Ishikawa (cell line): ENCODE results near the gene NHSL2.

ENCODE experiments used
- CEBPB ChIP-seq: IDR thresholded peaks from 2 replicates; pipeline ENCODE4 v1.6.1; 2012
- CREB1 ChIP-seq: IDR thresholded peaks from 2 replicates; pipeline ENCODE4 v1.6.1; 2012; ENCODE audit warnings: low read depth
- EGR1 ChIP-seq: IDR thresholded peaks from 2 replicates; pipeline ENCODE4 v1.6.1; 2012
- EP300 ChIP-seq: IDR thresholded peaks from 2 replicates; pipeline ENCODE4 v1.6.1; 2012; ENCODE audit warnings: borderline replicate concordance
- FOXM1 ChIP-seq: IDR thresholded peaks from 2 replicates; pipeline ENCODE4 v1.6.1; 2012; ENCODE audit warnings: low read depth, borderline replicate concordance
- NFIC ChIP-seq: IDR thresholded peaks from 2 replicates; pipeline ENCODE4 v1.6.1; 2012
- RAD21 ChIP-seq: IDR thresholded peaks from 2 replicates; pipeline ENCODE4 v1.6.1; 2012; ENCODE audit warnings: low read depth
- TAF1 ChIP-seq: IDR thresholded peaks from 2 replicates; pipeline ENCODE4 v1.6.1; 2012; ENCODE audit warnings: low read depth, mild to moderate bottlenecking
- TCF12 ChIP-seq: IDR thresholded peaks from 2 replicates; pipeline ENCODE4 v1.6.1; 2012; ENCODE audit warnings: low read depth
- TEAD4 ChIP-seq: IDR thresholded peaks from 2 replicates; pipeline ENCODE4 v1.6.1; 2012
- YY1 ChIP-seq: IDR thresholded peaks from 2 replicates; pipeline ENCODE4 v1.6.1; 2012; ENCODE audit warnings: low read depth
- ZBTB7A ChIP-seq: IDR thresholded peaks from 2 replicates; pipeline ENCODE4 v1.6.1; 2012; ENCODE audit warnings: low read depth
- TF ChIP-seq, protein P1 (sequence below): IDR thresholded peaks from 2 replicates; pipeline ENCODE4 v1.6.1; 2012; ENCODE audit warnings: low read depth, mild to moderate bottlenecking
- TF ChIP-seq, protein P2 (sequence below): IDR thresholded peaks from 2 replicates; pipeline ENCODE4 v1.6.1; 2012
- TF ChIP-seq, protein P3 (sequence below): IDR thresholded peaks from 2 replicates; pipeline ENCODE4 v1.6.1; 2012

Gene NHSL2

DNA sequence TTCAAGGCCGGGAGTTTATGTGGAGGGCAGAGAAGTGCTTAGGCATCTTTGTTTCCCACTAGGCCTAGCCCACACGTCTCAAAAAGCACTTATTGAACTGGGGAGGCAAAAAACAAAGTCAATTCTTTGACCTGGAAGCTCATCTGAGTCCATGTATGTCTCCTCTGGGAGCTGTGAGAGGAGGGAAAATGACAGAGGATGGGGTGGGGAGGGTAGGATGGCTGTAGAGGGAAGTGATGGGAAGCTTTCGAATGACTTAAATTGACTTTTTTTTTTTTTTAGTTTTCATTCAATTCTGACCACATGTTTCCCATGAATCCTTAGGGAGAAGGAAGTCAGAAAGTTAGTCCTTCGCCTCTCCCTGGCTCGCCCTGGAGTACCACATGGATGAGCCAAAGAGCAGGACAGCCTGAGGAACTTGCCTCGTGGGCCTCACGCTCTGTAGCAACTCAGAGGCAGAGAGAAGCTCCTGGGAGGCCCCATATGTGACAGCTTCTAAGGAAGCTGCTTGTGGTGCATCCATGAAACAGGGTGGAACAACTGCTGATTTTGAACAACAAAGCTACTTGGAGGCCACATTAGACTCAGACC, 45.0 kb downstream of the NHSL2 start:
- TF ChIP-seq EGR1 (no peak), RAD21 (no peak), TAF1 (no peak), EP300 (no peak), ZBTB7A (no peak), YY1 (no peak), TCF12 (no peak), TEAD4 (no peak), NFIC (no peak), CEBPB (no peak)
- TF ChIP-seq, protein P1, sequence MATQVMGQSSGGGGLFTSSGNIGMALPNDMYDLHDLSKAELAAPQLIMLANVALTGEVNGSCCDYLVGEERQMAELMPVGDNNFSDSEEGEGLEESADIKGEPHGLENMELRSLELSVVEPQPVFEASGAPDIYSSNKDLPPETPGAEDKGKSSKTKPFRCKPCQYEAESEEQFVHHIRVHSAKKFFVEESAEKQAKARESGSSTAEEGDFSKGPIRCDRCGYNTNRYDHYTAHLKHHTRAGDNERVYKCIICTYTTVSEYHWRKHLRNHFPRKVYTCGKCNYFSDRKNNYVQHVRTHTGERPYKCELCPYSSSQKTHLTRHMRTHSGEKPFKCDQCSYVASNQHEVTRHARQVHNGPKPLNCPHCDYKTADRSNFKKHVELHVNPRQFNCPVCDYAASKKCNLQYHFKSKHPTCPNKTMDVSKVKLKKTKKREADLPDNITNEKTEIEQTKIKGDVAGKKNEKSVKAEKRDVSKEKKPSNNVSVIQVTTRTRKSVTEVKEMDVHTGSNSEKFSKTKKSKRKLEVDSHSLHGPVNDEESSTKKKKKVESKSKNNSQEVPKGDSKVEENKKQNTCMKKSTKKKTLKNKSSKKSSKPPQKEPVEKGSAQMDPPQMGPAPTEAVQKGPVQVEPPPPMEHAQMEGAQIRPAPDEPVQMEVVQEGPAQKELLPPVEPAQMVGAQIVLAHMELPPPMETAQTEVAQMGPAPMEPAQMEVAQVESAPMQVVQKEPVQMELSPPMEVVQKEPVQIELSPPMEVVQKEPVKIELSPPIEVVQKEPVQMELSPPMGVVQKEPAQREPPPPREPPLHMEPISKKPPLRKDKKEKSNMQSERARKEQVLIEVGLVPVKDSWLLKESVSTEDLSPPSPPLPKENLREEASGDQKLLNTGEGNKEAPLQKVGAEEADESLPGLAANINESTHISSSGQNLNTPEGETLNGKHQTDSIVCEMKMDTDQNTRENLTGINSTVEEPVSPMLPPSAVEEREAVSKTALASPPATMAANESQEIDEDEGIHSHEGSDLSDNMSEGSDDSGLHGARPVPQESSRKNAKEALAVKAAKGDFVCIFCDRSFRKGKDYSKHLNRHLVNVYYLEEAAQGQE, result no peak

DNA sequence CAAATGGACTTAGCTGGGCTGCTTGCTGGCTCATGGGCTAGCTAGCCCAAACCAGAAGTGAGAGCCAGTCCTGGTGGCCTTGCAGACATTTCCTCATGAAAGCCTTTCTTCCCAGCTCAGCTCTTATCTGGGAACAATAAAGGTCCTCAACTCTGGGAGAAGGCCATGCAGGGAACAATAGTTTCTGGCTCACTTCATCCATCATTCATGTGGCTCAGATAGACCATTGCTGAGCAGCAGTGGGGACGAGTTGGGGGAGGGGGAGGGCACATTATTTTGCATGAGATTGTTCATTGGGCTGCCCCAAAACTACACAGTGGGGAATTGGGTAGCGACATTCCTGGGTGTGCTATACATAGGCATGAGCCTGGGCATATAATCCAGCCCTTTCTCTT, 47.6 kb downstream of the NHSL2 start:
- TF ChIP-seq TEAD4 (no peak), CEBPB (no peak), EGR1 (no peak), CREB1 (no peak), FOXM1 (no peak), ZBTB7A (no peak), EP300 (no peak), RAD21 (no peak), TCF12 (no peak), YY1 (no peak), NFIC (no peak), TAF1 (no peak)
- TF ChIP-seq, protein P1, result no peak
- TF ChIP-seq, protein P2, sequence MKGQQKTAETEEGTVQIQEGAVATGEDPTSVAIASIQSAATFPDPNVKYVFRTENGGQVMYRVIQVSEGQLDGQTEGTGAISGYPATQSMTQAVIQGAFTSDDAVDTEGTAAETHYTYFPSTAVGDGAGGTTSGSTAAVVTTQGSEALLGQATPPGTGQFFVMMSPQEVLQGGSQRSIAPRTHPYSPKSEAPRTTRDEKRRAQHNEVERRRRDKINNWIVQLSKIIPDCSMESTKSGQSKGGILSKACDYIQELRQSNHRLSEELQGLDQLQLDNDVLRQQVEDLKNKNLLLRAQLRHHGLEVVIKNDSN, result no peak
- TF ChIP-seq, protein P3, sequence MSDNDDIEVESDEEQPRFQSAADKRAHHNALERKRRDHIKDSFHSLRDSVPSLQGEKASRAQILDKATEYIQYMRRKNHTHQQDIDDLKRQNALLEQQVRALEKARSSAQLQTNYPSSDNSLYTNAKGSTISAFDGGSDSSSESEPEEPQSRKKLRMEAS, result no peak

DNA sequence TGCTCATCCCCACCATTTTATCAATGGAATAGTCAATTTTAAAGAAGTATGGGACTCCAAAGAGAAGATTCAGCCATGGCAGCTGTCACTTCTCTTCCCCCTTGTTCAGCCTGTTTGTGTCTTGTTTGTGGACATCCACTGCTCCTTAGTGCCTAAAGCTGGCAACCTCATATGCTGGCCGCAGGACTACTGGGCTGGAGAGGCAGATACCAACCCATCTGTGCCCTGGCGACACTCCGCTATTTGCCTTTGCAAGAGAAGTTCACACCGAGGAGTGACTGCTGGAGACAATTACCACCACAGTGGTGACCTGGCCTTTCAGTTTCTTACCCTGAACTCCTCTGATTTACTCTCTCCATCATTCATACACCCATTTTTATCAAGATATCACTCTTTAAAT, 64.3 kb downstream of the NHSL2 start:
- TF ChIP-seq NFIC, result no peak
- TF ChIP-seq, protein P1, result no peak

DNA sequence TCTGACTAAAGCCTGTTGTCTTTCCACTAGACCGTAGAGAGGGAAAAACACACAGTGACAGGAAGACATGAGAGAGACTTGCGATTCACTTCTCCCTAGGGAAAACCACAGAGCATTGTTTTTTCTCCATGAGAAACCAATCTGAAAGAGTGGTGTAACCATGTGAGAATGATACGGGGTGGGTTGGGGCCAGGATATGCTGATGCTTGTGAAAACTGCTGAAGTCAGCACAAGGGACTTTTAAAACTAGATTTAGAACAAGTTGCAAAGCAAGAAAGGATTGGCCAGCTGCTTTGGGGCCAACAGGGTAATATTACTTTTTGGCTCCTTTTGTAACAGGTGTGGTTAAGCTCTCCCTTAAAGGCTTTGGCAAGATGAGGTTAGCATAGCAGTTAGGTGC, 66.1 kb downstream of the NHSL2 start:
- TF ChIP-seq TAF1 (no peak), NFIC (no peak), FOXM1 (no peak), TEAD4 (no peak), RAD21 (no peak), EP300 (no peak)
- TF ChIP-seq, protein P2, result no peak
- TF ChIP-seq, protein P3, result no peak

DNA sequence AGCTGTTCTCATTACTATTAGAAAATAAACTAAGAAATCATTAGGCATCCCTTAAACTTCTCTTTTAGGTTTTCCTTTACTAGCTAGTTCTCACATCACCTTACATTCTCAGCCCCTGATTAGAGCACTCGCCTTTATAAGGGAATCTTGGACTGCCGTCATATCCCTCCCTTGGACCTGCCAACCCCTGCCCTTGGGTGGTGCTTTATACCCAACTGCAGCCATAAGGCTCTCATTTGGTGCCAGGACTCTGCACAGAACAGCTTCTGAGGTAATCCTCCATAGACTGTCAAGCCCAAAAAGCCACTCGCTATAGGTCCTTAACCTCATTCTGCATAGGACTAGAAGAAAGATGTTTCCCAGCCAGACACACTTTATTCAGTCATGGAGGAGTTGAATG, 67.5 kb downstream of the NHSL2 start:
- TF ChIP-seq, protein P3, result no peak
- TF ChIP-seq FOXM1, result no peak
- TF ChIP-seq, protein P2, result no peak
- TF ChIP-seq CEBPB, result no peak
- TF ChIP-seq NFIC, result no peak
- TF ChIP-seq, protein P1, result no peak
